GM20000 (cell line): ENCODE data around the gene SNX12.

Source experiments
- DNase-seq: peaks from one replicate; pipeline ENCODE4 v3.0.0; 2012; ENCODE audit warnings: low spot score
- TF ChIP-seq, protein P1 (sequence below): IDR thresholded peaks from 2 replicates; pipeline ENCODE4 v1.5.1; 2012; ENCODE audit warnings: mild to moderate bottlenecking, control low read depth; ENCODE audit errors: extremely low read depth, missing control alignments

SNX12 gene

DNA sequence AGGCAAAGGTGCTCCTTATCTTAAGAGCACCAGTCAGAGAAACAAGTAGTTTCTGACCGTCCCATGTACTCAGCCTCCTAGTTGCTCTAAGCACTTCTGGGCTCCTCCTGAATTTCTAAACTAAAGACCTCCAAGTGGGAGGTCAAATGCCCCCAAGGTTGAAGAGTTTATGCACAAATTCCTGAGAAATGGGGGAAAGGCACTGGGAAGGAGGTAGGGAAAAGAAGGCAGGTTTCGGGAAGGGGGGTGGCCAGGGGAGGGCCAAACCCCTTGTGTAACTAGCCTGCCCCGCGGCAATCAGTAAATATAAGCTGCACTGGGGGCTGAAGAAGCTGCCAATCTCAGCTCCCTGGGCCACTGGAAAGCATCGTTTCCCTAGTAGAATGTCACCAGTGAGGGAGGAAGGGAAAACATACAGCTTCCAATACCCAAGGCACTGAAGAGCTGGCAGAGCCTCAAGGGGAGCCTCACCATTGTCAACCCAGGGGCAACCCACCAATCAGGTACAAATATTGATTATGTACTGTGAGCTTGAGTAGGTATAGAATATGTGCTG lies 30.9 kb upstream of the SNX12 start:
- no peak for DNase-seq
- TF ChIP-seq, protein P1, sequence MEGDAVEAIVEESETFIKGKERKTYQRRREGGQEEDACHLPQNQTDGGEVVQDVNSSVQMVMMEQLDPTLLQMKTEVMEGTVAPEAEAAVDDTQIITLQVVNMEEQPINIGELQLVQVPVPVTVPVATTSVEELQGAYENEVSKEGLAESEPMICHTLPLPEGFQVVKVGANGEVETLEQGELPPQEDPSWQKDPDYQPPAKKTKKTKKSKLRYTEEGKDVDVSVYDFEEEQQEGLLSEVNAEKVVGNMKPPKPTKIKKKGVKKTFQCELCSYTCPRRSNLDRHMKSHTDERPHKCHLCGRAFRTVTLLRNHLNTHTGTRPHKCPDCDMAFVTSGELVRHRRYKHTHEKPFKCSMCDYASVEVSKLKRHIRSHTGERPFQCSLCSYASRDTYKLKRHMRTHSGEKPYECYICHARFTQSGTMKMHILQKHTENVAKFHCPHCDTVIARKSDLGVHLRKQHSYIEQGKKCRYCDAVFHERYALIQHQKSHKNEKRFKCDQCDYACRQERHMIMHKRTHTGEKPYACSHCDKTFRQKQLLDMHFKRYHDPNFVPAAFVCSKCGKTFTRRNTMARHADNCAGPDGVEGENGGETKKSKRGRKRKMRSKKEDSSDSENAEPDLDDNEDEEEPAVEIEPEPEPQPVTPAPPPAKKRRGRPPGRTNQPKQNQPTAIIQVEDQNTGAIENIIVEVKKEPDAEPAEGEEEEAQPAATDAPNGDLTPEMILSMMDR: no peak

- TF ChIP-seq, protein P1: peak; percentile 32
- DNase-seq: peak; percentile 34
These were observed 30.2 kb upstream of the SNX12 start for GRCh38 chrX:71098302-71098701.

DNA sequence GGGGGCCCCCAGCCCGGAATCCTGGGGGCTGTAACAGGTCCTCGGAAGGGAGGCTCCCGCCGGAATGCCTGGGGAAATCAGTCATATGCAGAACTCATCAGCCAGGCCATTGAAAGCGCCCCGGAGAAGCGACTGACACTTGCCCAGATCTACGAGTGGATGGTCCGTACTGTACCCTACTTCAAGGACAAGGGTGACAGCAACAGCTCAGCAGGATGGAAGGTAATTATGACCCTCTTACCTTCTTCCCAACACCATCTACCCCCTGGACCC lies 28.6 kb upstream of the SNX12 start:
- TF ChIP-seq, protein P1: no peak
- DNase-seq: no peak

DNA sequence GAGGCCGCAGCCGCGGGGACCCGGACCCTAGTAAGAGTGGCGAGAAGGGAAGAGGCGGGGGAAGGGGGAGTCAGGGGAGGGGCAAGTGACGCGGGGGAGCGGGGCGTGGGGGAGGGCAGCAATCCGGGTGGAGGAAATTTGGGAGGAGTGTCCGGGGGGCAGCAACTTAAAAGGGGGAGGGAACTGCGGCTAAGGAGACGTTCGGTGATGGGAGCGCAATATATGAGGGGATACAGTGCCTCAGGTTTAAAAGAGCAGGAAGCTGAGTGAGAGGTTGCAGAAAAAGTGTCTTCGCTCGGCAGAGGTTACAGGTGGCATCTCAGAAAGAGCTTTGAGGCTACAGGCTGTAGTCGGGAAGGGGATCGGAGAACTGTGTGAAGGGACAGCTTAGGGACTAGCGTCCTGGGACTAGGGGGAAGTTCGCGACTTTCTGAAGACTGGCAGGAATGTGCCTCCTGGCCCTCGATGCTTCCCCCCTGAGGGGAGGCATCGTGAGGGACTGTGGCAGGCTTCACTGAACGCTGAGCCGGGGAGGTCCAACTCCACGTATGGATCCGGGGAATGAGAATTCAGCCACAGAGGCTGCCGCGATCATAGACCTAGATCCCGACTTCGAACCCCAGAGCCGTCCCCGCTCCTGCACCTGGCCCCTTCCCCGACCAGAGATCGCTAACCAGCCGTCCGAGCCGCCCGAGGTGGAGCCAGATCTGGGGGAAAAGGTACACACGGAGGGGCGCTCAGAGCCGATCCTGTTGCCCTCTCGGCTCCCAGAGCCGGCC lies 28.0 kb upstream of the SNX12 start:
- TF ChIP-seq, protein P1: no peak
- DNase-seq: peak; percentile 43

- DNase-seq: peak; percentile 81
- TF ChIP-seq, protein P1: no peak
These were observed 27.4 kb upstream of the SNX12 start, which contains the start of gene FOXO4 for GRCh38 chrX:71095555-71095980. Gene FOXO4, plus strand, starts transcription at chrX:71095851. Its CDS starts 678 bp downstream, at chrX:71096529.

DNA sequence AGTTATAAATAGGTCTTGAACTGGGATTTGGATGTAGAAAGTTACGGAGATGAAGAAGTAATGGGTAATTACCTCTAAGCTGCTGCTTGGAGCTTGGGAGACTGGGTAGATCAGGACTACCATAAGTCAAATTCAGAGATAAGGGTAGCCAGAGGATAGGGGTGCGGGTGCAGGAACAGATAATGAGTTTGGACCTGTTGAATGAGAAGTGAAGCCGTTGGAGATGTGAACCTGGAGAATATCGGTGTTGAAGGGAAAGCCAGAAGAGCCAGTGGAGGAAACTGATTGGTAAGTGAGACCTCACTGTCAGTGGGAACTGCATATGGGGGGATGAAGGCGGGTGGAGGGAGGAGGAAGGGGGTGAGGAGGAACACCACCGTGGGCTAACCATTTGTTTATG lies 26.9 kb upstream of the SNX12 start:
- no peak for DNase-seq
- TF ChIP-seq, protein P1: no peak

DNA sequence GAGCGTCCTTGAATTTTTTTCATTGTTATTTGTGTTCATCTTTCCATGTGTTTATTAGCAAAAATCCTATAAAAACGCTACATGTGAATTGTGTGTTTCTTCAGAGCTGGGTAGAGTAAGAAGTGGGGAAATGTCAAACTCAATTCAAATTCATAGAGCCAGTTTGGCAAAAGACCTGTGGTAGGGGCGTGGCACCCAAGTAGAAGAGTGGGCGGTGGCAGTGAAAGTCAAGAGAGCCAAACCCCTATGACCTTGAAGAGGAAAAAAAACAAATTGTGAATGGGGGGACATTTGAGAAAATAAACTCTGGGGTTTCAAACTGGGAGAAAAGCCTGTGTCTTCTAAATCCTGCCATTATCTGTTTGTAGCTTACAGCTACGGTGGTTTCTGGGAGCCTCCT lies 23.1 kb upstream of the SNX12 start:
- TF ChIP-seq, protein P1: no peak
- DNase-seq: no peak
